ENCODE measurements around the gene RNF207.
"Not testable (repeated sequence)": the region's sequence is repeated elsewhere in the genome, so short reads cannot be mapped to it uniquely, and the experiment has no call there.

The RNF207 gene

DNA sequence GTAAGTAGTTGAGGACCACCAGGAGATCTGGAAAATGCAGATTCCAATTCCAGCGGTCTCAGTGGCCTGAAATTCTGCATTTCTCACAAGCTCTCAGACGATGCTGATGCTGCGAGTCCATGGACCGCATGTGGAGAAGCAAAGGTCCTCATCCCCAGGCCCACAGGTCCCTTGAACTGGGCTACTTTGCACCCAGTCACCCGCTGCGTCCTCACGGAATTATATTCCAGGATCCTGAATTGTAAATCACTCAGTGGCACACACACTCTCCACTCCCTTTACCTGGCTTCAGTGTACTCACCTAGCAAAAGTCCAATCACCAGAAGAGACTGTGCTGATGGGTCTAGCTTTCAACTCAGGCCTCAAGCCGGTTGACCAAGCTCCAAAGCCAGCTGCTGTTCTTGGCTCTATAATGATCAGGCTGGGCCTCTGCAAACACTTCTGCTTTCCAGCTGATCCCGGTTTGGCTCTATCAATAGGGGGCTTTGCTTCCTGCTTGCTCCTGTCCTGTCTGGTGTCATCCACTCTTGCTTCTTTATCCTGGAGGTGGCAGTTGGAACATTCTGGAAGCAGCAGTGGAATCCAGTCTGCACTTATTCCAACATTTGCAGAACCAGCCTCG is 5.6 kb upstream of the RNF207 start:
- no peak for DNase-seq (ENCODE audit: low read depth, low spot score)

DNA sequence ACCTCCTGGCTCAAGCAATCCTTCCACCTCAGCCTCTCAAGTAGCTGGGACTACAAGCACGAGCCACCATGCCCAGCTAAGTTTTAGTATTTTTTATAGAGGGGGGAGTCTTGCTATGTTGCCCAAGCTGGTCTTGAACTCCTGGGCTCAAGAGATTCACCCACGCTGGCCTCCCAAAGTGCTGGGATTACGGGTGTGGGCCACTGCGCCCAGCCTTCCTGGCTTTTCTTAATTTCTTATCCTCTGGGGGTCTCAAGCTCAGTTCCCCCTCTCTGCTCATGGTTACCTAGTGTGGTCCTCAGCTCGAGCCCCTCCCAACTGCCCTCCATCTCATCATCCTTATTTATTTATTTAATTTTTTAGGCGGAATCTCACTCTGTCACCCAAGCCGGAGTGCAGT is 3.7 kb upstream of the RNF207 start:
- DNase-seq (ENCODE audit: low read depth, low spot score) = no peak

DNA sequence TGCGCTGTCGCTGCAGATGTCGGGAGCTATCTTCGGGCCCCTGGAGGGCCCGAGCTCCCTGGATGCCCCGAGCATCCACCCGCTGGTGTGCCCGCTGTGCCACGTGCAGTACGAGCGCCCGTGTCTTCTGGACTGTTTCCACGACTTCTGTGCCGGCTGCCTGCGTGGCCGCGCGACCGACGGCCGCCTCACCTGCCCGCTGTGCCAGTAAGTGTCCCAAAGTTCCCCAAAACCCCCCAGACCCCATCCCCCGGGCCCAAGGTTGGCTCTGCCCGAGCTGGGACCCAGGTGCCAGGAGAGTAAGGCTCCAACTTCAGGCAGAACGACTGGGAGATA is 569 bp downstream of the RNF207 start:
- DNase-seq (ENCODE audit: low read depth, low spot score) = no peak

DNA sequence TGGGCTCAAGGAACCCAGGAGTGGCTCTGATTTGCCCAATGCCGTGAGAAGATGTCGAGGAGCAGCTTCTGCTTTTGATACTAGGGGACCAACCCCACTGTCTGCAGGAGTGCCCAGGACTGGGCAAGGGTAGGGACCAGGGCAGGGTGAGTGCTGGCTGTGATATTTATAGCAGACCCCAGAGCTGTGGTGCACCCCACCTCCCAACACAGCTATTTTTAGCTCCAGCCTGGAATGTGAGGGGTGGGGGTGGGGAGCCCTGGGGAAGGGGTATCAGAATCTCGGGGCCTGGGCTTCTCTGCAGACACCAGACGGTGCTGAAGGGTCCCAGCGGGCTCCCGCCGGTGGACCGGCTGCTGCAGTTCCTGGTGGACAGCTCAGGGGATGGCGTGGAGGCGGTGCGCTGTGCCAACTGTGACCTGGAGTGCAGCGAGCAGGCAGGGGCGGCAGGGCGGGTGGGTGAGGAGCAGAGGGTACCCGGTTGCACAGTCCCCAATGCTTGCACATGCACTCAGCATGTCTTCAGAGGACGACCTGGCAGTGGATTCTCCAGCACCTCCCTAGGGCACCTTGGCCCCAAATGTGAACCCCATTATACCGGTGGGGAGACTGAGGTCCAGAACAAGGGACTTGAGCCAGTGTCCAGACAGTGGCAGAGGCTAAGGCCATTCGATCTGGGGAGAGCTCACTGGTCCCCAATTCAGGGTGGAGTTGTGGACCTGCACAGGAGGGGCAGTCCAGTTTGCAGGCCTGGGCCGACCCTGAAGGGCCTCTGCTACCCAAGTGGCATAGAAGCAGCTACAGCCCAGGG is 1.4 kb downstream of the RNF207 start:
- DNase-seq (ENCODE audit: low read depth, low spot score) = no peak

DNA sequence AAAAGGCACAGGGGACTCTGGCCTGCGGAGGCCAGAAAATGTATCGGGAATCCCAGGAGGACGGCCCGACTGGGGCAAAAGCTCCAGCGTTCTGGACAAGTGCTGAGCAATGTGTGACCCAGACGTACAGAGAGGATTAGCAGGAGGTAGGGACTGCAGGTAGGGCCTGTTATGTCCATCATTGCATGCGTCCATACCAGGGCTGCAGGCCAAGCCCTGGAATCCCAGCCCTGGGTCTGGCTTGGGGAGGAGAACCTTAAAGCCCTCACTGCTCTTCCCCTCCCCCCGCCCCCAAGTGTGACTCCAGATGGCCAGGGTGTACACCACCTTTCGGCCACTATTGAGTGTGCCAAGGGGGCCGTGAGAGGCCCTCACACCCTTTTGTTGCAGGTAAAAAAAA is 2.0 kb downstream of the RNF207 start:
- DNase-seq (ENCODE audit: low read depth, low spot score) = no peak

DNA sequence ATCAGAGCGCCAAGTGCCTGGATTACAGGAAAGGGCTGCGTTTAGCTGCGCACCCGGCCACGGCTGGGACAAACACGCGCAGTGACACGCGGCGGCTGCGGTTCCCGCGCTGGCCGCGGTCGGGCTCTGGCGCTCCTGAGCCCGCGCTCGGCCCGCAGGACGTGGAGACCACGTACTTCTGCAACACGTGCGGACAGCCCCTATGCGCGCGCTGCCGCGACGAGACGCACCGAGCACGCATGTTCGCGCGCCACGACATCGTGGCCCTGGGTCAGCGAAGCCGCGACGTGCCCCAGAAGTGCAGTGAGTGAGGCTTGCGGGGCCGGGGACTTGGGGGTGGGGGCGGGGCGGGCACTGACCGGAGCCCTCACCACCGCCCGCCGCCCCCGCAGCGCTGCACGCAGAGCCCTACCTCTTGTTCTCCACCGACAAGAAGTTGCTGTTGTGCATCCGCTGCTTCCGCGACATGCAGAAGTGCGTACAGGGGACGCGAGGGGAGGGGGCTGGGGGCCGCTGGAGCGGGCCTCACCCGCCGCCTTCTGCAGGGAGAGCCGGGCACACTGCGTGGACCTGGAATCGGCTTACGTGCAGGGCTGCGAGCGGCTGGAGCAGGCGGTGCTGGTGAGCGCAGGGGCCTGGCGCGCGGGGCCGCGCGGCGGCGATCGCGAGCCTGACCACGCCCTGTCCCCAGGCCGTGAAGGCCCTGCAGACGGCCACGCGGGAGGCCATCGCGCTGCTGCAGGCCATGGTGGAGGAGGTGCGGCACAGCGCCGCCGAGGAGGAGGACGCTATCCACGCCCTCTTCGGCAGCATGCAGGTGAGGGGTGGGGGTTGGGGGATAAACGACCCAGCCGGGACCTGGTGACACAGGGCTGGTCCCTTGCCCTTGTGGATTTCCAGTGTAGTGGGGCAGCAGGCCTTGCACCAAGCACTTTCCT is 3.1 kb downstream of the RNF207 start:
- no peak for DNase-seq (ENCODE audit: low read depth, low spot score)

DNA sequence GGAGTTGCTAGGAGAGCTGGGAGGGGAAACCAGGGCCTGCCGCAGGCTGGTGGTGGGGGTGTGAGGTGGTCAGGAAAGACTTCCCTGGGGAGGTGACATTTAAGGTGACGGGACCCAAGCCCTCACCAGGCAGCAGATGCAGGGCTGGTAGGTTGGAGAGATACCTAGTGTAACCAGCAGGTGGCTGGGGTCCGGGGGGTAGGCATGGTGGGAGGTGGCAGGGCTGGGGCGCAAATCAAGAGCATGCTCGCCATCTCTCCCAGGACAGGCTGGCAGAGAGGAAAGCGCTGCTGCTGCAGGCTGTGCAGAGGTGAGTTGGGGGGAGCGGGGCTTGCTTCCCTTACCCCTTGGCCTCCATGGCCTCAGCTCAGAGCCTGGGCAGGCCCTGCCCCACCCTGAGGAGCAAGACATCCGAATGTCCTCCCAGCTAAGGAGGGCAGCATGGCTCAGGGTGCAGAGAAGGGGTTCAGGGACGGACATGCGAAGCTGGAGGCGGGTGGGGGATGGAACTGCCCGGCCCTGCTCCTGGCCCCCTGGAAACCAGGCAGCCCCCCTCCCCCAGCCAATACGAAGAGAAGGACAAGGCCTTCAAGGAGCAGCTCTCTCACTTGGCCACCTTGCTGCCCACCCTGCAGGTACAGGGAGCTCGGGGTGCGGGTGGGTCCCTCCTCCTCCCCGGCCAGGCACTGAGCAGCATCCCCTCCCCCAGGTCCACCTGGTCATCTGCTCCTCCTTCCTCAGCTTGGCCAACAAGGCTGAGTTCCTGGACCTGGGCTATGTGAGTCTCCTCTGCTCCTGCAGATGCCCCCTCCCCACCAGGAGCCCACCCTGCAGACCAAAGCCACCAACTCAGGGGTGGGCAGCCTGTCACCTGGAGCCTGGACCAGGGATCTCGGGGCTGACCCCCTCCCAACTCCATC is 4.0 kb downstream of the RNF207 start:
- DNase-seq (ENCODE audit: low read depth, low spot score) = no peak

DNA sequence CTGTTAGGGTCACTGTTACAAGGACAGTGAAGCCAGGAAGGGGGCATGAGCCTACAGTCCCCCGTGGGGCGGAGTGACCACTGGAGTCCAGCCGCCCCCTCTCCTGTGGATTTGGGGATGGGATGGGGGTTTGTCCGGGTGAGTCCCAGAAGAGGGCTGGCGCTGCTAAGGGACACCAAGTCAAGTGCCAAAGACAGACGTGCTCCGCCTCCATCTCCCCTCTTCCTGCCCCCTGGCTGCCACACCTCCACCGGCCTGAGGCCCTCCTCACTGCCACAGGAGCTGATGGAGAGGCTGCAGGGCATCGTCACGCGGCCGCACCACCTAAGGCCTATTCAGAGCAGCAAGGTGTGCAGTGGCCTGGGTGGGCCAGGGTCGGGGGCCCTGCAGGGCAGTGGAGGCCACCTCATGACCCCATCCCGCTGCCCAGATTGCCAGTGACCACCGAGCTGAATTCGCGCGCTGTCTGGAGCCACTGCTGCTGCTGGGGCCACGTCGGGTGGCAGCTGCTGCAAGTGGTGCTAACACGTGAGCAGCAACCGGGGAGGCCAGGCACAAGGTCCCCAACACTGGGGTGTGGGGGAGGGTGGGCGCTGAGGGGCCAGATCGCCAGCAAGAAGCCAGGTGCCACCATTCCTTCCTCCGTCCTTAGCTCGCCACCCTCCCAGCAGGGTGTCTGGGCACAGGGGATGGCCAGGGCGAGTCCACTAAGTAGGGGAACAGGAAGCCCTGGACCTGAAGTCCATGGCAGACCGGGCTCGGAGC is 4.9 kb downstream of the RNF207 start:
- DNase-seq (ENCODE audit: low read depth, low spot score) = no peak

DNA sequence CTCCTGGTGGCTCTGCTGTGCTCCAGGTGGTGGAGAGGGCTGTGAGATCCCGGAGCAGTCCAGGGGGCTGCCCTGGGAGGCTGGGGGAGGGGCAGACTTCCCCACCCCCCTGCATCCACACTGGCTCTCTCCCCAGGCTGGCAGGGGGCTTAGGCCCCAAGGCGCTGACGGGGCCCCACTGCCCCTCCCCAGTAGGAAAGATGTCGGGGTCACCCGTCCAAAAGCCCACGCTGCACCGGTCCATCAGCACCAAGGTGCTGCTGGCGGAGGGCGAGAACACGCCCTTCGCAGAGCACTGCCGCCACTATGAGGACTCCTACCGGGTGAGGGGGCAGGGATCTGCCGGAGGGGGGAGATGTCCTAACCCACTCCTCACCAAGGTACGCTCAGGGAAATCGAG is 5.8 kb downstream of the RNF207 start:
- DNase-seq (ENCODE audit: low read depth, low spot score) = no peak

DNA sequence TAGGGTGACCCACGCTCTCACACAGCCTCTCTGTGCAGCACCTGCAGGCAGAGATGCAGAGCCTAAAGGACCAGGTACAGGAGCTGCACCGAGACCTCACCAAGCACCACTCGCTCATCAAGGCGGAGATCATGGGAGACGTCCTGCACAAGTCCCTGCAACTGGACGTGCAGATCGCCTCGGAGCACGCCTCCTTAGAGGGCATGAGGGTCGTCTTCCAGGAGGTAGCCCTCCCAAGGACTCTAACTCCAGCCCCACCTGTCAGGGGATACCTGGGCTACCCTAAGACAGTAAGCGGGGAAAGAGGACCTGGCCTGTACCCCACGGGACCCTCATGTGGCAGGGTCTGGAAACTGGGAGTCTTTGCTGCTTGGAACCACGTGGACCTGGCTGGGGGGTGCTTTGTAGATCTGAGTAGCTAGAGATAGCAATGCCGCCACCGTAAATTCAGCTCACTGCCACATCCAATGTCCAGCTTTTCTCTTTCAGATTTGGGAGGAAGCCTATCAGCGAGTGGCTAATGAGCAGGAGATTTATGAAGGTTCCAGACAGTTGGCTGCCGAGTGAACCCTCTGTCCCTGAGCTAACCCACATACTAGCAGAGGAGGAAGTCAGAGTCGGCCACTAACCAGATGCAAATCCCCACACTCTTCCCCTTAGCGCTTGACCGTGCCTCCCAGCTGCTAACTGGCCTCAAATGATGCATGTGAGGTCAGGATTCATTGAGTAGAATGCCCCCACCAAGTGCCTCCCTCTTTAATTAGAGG is 6.5 kb downstream of the RNF207 start:
- DNase-seq (ENCODE audit: low read depth, low spot score) = no peak

DNA sequence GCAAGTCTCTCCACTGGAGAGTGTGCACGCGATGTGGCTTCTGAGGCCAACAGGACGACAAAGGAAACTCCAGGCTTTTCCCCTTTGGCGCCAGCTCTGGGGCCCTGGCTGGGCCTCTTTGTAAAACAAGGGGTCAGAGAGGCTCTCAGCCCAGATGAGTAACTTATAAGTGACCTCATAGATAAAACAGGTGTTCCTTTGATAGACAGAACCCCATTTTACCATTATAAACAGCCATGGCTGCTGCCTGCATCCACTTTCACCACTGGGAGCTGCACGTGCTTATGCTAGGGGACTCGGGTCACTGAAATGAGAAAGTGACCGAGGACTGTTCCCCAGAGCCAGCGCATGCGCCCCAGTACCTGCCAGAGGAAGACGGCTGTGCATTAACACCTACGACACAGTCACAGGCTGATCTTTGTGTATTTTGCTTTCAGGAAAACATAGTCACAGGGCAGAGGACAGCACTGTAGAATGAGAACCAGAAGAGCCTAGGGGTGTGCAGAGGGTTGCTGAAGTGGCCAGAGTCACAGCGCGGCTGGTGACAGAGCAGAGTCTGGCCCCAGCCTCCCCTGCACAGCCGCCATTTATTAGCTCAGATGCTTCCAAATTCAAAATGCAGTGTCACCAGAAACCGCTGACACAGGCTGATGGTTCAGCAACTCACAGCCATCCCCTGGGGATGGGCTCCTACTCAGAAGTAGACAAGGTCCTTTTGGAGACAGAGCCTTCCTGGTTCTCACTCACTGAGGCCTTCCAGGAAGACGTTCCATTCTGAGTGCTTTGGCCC is 12.7 kb downstream of the RNF207 start:
- no peak for DNase-seq (ENCODE audit: low read depth, low spot score)

DNA sequence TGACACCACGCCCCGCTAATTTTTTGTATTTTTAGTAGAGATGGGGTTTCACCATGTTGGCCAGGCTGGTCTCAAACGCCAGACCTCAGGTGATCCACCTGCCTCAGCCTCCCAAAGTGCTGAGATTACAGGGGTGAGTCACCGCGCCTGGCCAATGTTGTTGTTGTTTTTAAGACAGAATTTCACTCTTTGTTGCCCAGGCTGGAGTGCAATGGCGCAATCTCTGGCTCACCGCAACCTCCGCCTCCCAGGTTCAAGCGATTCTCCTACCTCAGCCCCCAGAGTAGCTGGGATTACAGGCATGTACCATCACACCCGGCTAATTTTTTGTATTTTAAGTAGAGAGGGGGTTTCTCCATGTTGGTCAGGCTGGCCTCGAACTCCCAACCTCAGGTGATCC is 13.7 kb downstream of the RNF207 start:
- DNase-seq (ENCODE audit: low read depth, low spot score) = not testable (repeated sequence)

DNA sequence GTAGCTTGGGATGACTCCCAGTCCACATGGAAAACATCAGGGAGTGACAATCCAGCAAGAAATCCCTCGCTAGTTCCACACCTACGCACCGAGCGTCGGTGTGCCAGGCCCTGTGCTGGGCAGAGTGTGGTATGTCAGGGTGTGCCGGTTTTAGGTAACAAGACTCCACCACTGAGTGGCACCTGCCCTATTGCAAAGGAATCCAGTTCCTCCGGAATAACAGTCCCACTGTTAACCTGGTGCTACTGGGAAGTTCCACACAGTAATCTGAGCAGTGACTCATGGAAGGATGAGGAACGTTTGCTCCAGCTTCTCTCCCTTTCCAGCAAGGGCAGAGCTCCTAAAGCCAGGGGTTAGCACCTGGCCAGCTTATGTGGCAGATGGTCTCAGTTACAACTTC is 14.3 kb downstream of the RNF207 start:
- no peak for DNase-seq (ENCODE audit: low read depth, low spot score)

DNA sequence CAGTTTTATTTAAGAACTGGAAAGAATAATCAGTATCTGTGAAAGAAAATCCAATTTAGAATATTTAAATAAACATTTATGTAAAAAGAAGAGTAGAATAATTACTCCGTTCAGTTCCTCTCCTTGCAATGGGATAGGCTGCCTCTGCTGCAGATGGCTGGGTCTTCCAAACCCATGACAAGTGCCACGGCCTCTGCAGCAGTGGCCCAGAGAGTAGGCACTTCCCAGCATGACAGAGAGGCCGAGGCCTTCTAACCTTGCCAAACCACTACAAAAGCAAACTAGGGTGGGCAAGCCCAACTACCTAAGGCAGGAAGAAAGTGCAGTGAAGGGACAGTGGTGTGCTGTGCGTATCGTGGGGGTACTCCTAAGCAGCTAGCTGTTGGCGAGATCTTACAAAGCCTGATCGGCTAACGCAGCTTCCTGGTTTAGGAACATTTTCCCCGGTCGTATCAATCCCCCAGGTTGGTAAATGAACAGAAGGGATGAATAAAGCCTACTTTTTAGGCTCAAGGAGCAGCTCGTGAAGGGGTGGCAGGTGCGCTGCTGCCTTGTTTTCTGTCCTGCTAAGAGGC is 15.4 kb downstream of the RNF207 start:
- DNase-seq (ENCODE audit: low read depth, low spot score) = no peak

DNA sequence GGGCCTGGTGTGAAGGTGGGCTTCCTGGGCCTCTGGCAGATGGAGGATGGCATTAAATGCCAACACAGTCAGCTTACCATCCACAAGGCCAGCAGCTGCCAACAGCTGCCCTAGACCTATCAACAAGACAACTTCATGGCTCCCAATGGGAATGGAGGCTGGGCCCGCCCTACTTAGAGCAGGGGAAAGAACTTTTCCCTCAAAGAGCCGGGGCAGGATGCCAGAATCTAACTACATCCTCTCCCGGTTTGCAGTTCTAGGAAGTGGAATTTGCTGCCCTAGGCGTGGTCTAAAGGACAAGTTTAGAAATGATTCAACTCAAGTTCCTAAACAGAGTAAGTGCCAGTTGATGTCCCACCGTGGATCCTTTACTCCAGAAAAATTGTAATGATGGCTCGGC is 16.7 kb downstream of the RNF207 start:
- no peak for DNase-seq (ENCODE audit: low read depth, low spot score)

DNA sequence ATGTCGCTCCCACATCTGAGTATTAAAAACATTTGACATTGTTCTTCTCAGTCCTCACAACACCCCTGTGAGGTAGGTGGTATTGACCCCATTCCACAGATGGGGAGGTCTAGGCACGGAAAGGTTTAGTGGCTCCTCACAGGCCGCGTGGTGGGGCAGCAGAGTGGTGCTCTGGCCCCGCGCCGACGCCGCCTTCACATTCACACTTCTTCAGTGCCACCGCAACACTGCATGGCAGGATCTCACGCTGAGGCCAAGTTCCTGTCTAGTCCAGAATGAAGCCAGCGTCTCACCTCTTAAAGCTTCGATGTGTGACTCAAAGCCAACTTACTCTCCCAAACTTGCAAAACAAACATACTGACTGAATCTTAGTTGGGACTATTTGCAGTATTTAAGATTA is 17.7 kb downstream of the RNF207 start:
- DNase-seq (ENCODE audit: low read depth, low spot score) = no peak

DNA sequence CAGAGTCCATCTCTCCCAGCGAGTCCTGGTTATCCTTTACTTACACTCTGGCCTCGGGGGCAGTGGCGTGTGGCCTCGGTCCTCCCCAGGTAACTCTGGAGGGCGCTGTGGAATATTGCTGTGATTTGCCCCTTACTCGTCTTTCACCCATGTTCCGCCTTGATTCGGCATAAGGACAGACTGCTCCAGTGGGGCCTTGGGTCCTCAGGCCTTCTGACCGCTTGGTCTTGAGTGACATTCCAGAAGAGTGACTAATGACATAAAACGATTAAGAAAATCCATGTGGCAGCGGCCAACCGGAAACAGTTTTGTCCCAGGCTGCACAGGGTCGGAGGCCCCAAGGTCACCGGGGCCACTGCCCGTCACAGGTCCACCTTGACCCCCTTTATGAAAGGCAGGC is 18.8 kb downstream of the RNF207 start:
- no peak for DNase-seq (ENCODE audit: low read depth, low spot score)

DNA sequence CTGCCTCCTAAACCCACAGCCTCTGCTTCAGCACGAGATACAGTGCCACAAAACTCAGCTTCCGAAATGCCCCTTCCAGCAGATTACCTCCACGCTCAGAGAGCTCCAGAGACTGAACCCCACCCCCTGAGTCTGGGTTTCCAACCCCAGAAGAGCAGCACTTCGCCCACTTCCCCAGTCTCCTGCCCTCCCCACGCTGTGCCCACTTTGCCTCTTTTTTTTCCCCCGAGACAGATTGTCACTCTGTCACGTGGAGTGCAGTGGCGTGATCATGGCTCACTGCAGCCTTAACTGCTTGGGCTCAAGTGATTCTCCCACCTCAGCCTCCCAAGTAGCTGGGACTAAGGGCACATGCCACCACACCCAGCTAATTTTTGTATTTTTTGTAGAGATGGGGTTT is 19.7 kb downstream of the RNF207 start:
- DNase-seq (ENCODE audit: low read depth, low spot score) = no peak

DNA sequence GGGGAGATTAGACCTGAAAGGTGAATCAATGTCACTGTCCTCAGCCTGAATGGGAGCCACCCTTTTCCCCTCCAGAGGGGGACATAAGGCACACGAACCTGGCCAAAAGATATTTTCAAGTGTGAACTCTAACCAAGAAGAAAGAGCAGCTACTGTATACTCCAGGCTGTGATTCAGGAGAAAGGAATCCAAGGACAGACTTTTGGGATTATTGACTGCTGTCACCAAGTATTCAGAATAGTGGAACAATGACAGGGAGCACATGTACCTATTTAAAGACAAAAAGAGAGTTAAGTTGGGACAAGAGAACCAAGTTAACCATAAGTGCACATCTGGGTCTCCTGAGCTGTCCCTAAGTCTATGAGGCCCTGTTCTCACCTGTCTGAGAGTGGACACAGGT is 27.5 kb downstream of the RNF207 start:
- no peak for DNase-seq (ENCODE audit: low read depth, low spot score)
